Uterus (tissue), 2 donors: ENCODE results near the gene ST7.

Source experiments
- POLR2A ChIP-seq, 2 donors: fragments of 450-650 bp; IDR thresholded peaks; one replicate each; pipeline ENCODE4 v1.6.1; 2016; ENCODE audit warnings: antibody characterized with exemption in 2 of 2, mild to moderate bottlenecking in 1 of 2, moderate library complexity in 1 of 2
- TF ChIP-seq, protein P1 (sequence below), 4 experiments: fragments of 200-600 bp in 2 of 4; fragments of 450-650 bp in 2 of 4; sonication (generic) in 2 of 4; IDR thresholded peaks; one replicate each; pipeline ENCODE4 v1.5.1; 2016 to 2019; ENCODE audit warnings: antibody characterized with exemption in 4 of 4, mild to moderate bottlenecking in 2 of 4, moderate library complexity in 1 of 4

DNA sequence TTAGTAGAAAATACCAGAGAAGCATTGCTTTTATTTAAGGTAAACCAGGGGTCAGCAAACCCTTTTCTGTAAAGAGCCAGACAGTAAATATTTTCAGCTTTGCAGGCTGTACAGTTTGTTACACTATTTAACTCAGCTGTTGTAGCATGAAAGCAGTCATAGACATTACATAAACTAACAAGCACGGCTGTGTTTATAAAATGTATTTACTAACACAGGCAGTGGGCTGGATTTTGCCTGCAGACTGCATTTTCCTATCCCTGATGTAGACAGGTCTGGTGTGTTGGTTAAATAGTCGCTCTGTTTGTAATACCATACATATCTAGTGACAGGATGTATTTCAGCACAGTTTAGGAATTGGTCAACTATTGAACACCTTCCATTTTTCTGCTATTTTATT is 129.3 kb downstream of the ST7 start:
- TF ChIP-seq POLR2A (IDR thresholded peaks at IDR 0.05) = no peak
- TF ChIP-seq, protein P1, sequence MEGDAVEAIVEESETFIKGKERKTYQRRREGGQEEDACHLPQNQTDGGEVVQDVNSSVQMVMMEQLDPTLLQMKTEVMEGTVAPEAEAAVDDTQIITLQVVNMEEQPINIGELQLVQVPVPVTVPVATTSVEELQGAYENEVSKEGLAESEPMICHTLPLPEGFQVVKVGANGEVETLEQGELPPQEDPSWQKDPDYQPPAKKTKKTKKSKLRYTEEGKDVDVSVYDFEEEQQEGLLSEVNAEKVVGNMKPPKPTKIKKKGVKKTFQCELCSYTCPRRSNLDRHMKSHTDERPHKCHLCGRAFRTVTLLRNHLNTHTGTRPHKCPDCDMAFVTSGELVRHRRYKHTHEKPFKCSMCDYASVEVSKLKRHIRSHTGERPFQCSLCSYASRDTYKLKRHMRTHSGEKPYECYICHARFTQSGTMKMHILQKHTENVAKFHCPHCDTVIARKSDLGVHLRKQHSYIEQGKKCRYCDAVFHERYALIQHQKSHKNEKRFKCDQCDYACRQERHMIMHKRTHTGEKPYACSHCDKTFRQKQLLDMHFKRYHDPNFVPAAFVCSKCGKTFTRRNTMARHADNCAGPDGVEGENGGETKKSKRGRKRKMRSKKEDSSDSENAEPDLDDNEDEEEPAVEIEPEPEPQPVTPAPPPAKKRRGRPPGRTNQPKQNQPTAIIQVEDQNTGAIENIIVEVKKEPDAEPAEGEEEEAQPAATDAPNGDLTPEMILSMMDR (IDR thresholded peaks at IDR 0.05) = no peak
